Posterior vena cava (tissue), 2 donors: ENCODE results near the gene RAVER1. TPM values are rescaled to one million over a fixed set of nuclear protein-coding genes. Genes with fewer than 3 reads are reported as not detected.
"Not testable (repeated sequence)": the region's sequence is repeated elsewhere in the genome, so short reads cannot be mapped to it uniquely, and the experiment has no call there.

Experiments used
- DNase-seq: peaks from one replicate; pipeline ENCODE4 v3.0.0-alpha.2; 2020; ENCODE audit warnings: low spot score
- intact Hi-C, 2 donors: fragments of 100-400 bp; cut with DNase I; formaldehyde crosslinking; loops; one replicate each; pipeline versions ENCODE4 v1.14.1 to v1.14.2; 2022 to 2023
- long read RNA-seq, 2 donors: library from polyadenylated mRNA; unstranded; transcript quantifications; one replicate each; pipeline ENCODE4 v2.0.0, GENCODE V29; 2020 to 2021
- total RNA-seq, 2 donors: library from RNA; stranded (reverse); fragmentation: NEBNext Ultra II Directional; extraction: Animal tissue kit (Norgen Biotek cat#: 25700); gene quantifications; one replicate each; pipeline ENCODE4 v1.2.1, GENCODE V29; 2021
- donor health status: DM: yes; HTN: yes; CAD: no.
- donor health status: DM: yes; HTN: yes; CAD: no.

Gene RAVER1, protein sequence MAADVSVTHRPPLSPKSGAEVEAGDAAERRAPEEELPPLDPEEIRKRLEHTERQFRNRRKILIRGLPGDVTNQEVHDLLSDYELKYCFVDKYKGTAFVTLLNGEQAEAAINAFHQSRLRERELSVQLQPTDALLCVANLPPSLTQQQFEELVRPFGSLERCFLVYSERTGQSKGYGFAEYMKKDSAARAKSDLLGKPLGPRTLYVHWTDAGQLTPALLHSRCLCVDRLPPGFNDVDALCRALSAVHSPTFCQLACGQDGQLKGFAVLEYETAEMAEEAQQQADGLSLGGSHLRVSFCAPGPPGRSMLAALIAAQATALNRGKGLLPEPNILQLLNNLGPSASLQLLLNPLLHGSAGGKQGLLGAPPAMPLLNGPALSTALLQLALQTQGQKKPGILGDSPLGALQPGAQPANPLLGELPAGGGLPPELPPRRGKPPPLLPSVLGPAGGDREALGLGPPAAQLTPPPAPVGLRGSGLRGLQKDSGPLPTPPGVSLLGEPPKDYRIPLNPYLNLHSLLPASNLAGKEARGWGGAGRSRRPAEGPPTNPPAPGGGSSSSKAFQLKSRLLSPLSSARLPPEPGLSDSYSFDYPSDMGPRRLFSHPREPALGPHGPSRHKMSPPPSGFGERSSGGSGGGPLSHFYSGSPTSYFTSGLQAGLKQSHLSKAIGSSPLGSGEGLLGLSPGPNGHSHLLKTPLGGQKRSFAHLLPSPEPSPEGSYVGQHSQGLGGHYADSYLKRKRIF
- total RNA-seq, result 10 to 100 TPM; 17.5 to 19.0 TPM
- long read RNA-seq, donor 1, partial matches to known transcripts, result 2 of 6 reads
- long read RNA-seq, donor 1, other reads (novel, unspliced or antisense), result 2 of 6 reads
- long read RNA-seq, donor 2, partial matches to known transcripts, result 0 of 1 reads
- long read RNA-seq, donor 2, other reads (novel, unspliced or antisense), result 1 of 1 reads

DNA sequence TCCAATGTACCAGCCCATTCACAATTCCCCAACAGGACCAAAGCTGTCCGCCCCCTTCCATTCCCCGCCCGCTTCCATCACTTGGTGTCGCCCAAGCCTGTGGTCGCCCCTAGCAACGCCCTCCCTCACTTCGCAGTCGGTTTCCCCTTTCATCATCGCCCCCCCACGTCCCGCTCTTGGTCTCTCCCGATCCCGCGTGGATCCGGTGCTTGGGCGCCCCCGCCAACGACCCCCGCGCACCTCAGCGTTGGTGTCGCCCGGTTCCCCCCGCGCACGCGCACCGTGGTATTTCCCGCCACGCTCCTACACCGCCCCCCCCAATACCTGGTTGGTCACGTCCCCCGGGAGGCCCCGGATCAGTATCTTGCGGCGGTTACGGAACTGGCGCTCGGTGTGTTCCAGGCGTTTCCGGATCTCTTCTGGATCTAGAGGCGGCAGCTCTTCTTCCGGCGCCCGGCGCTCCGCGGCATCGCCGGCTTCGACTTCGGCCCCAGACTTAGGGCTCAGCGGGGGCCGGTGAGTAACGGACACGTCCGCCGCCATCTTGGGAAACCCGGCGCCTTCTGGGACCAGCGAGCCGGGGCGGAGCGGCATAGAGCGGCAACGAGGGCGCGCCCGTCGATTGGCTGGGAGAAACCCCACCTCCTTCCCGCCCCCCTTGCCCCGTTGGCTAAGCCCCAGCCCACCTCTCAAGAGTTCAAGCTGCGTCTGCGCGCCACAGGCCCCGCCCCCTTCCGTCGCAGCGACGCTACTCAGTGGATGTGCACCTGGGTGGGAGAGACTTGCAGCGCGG, at the start of gene RAVER1:
Gene RAVER1 (minus strand): TSS at position 565 of the 793 bp plus-strand sequence. CDS start 22 bp downstream, at position 543.
- DNase-seq, result peak; percentile 99
- intact Hi-C loops, result no loop called here

DNA sequence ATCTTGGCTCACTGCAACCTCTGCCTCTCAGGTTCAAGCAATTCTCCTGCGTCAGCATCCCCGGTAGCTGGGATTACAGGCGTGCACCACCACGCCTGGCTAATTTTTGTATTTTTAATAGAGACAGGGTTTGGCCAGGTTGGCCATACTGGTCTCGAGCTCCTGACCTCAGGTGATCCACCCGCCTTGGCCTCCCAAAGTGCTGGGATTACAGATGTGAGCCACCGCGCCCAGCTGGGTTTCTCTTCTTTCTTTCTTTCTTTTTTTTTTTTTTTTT, 49.8 kb upstream of the RAVER1 start:
- DNase-seq, result not testable (repeated sequence)
- intact Hi-C loops, result loop anchor here in 1 of 2 donors (5.0 kb wide), 1 partner anchor 46 kb away; the partner anchor contains the start of gene ICAM3

DNA sequence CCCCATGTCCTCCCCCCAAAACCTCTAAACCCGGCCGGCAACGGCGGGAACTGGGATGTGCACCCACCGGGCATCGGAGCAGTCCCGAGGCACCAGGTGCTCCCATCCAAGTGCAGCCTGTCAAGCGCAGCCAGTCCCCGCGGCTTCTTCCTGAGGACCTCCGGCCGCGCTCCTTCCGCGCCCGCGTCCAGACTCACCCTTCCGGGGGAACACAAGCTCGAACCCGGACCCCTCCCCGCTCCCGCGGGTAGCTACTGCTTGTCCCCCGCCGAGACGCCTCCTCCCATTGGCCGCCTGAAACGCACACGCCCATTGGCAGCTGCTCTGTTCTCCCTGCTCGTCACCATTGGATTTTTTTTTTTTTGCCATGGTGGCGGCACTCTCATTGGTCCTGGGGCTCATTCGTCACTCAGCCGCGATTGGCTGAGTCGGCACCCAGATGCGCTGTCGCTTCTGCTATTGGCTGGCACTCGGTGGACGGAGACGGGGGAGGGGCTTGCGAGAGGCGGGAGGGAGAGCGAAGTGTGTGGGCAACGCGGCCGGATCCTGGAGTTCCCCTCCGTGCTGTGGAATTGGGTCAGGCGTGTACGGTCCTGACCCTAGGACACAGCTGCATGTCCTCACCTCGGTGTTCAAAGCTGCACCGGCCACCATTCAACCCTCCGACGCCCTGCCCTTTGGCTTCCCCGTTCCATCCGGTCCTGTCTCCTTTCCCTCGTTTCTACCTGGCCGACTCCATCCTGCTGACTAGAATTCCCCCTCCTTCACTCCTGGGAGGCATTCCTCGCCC, 47.2 kb upstream of the RAVER1 start, which contains the start of gene TYK2:
Gene TYK2 (minus strand): TSS at position 260 of the 790 bp plus-strand sequence. CDS start 2,166 bp downstream, outside the sequence.
- intact Hi-C loops, result loop anchor here in 1 of 2 donors (5.0 kb wide), 1 partner anchor 43 kb away; the partner anchor contains the start of gene ICAM3
- peak; percentile 98 for DNase-seq

DNA sequence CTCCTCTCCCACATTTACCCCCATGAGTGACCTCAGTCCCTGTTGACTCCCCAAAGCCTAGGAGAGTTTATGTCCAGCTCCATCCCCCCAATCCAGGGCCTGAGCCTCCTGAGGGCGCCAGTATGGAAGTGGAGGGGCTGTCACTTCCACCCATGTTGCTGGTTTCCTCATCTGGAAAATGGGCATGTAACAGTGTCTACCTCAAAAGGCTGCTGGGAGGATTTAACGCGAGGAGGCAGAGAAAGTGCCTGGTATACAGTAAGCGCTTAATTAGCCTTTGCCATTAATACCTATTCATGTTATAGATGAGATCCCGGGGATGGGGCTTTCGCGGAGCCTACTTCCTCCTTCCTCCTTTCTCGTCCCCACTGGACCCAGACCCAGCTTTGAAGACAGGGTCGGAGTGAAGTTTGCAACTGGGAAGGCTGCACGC, 46.6 kb upstream of the RAVER1 start:
- intact Hi-C loops, result loop anchor here in 1 of 2 donors (5.0 kb wide), 1 partner anchor 43 kb away; the partner anchor contains the start of gene ICAM3
- DNase-seq, result no peak

DNA sequence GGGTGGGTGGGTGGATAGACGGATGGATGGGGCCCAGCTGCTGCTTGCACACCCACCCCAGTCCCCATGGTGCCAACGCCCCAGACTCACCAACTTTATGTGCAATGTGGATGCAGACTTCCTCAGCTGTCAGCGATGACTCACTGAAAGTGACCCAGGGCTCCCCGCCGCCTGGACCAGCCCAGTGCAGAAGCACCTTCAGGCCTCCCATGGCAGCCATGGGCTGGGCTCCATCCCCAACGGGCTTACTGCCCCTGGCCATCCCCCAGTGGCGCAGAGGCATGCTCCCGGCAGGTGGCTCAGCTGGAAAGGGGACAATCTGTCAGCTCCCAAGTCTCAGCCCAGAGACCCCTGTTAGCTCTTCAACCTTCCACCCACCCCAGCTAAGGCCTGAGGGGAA, 44.8 kb upstream of the RAVER1 start:
- no peak for DNase-seq
- intact Hi-C loops, result no loop called here

DNA sequence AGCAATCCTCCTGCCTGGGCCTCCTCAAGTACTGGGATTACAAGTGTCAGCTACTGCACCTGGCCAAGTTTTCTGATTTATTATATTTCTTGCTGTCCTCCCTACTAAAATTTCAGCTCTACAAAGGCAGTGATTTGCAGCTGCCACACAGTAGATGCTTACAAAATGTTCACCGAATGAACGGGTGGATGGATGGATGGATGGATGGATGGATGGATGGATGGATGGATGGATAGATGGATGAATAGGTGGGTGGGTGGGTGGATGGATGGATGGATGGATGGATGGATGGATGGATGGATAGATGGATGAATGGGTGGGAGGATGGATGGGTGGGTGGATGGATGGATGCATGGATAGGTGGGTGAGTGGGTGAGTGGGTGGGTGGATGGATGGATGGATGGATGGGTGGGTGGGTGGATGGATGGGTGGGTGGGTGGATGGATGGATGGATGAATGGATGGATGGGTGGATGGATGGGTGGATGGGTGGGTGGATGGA, 43.9 kb upstream of the RAVER1 start:
- DNase-seq, intact Hi-C loops: not testable (repeated sequence)

DNA sequence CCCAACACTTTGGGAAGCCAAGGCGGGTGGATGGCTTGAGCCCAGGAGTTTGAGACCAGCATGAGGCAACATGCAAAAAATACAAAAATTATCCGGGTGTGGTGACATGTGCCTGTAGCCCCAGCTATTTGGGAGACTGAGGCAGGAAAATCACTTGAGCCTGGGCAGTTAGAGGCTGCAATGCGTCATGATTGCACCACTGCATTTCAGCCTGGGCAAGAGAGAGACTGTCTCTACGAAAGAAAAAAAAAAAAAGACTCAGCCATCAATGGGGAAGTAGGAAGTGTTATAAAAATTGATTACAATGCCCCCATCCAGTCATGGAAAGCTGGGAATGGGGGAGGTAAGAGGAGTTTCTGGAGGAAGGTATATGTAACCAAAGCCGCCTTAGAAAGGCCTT, 41.6 kb upstream of the RAVER1 start:
- intact Hi-C loops, result no loop called here
- DNase-seq, result no peak

DNA sequence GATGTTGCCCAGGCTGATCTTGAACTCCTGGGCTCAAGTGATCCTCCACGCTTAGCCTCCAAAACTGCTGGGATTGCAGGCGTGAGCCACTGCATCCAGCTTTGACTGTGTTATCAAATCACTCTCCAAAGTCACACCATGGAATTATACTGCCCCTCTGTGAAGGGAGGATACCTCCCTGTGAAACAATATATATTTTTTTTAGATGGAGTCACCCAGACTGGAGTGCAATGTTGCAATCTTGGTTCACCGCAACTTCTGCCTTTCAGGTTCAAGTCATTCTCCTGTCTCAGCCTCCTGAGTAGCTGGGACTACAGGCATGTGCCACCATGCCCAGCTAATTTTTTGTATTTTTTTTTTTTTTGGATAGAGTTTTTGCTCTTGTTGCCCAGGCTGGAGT, 39.4 kb upstream of the RAVER1 start:
- intact Hi-C loops, result no loop called here
- DNase-seq, result no peak

DNA sequence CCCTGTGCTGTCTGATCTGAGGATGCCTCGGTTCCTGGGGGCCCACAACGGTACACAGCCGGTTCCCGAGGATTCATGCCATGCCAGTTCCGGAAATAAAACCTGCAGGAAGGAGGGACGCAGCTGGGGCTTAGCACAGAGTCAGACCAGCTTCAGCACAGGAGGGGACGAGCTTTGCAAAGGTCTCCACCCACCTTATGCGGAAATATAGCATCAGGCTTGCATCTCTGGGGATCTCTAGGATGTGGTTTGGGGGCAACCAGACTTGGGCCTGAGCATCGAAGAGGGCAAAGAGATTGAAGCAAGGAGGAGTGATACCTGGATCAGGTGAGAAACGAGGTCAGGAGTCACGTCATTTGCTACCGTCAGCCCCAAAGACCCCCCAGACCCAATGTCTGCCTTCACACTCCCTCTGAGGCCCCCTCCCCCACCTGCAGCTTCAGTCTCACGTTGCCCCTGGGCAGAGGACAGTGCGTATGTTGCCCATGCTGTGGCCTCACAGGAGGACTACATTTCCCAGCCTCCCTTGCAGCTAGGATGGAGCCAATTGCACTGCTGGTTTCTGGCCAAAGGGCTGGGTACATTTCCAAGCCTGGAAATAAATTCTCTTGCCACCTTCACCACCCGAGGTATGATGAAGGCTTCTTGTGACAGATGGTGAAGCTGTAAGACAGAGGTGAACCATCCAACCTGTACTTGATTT, 34.9 kb upstream of the RAVER1 start:
- no peak for DNase-seq
- intact Hi-C loops, result no loop called here

DNA sequence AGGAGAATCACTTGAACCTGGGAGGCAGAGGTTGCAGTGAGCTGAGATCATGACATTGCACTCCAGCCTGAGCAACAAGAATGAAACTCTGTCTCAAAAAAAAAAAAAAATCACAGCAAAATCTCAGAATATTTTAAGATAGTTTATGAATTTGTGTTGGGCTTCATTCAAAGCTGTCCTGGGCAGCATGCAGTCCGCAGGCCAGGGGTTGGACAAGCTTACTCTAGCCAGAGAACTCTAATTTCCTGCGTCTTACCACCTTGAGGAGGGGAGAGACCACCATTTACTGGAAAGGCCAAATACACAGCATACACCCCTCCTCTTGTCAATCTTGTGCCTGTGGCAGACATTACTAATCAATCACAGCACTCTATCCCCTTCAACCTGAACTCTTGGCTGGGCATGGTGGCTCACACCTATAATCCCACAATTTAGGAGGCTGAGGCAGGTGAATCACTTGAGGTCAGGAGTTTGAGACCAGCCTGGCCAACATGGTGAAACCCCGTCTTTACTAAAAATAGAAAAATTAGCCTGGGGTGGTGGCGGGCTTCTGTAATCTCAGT, 33.7 kb upstream of the RAVER1 start:
- intact Hi-C loops, DNase-seq: not testable (repeated sequence)

DNA sequence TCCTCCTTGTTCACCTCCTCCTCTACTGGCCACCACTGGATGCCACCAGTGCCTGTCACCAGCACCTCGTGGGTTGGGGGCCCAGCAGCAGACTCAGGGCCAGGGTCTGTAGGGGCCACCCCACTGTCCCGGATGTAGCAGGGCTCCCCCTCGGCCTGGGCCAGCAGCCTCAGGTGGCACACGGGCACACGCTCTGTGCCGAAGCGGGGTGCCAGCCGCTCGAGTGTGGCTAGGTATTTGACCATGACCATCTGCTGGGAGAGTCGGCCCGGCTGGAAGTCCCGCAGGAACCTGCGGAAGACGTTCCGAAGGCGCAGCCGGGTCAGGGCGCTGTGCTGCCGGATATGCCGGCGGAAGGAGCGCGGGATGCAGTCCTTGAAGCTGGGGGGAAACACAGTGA, 32.2 kb upstream of the RAVER1 start:
- no peak for DNase-seq
- intact Hi-C loops, result no loop called here

DNA sequence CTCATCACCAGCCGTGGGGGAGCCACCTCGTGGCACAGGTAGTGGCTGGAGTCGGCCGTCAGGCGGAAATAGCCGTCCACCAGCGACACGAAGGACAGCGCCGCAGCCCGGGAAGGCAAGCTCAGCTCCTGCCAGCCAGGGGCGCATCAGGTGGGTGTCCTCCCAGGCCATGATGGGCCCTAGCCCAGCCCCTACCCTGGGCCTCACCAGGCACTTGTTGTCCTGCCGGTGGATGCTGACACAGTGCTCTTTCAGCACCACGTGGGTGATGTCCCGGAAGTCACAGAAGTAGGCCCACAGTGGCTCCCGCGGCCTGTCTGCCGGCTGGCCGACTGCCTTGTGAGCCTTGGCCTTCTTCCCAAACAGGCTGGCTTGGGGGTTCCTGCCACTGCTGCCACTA, 31.3 kb upstream of the RAVER1 start:
- DNase-seq, result no peak
- intact Hi-C loops, result no loop called here

DNA sequence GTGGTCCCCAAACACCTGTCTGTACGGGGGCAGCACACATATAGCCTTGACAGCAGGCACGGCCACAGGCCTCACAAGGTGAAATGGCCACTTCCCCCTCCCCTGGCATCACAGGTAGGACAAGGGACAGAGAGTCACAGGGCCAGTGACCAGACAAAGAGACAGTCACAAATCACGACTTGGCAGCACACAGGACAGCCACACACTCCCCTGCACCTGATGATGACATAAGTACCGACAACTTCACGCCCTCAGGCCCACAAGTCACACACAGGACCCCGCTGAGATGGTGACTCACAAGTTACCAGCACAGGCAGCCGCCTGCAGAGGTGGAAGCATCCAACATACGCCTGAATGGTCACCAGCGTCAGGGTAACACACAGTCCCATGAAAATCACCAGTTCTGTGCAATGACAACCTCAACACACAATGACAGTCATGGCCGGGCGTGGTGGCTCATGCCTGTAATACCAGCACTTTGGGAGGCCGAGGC, 30.5 kb upstream of the RAVER1 start:
- no peak for DNase-seq
- intact Hi-C loops, result no loop called here

DNA sequence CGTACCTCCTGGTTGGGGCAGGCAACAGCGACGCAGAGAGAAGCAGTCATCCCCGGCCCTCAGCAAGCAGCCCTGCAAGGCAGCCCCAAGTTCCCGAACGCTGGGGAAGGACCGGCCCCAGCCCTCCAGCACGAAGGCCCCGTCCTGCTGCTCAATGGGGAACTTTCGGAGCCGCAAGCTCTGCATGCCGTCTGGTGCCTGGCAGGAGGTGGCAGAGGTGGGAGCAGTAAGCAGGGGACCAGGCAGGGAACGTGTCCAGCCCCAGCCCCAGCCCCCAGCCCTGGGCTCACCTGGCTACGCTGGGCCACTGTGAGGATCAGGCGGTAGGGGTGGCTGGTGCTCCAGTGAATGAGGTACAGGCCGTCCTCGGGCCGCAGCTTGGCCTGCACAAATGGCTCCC, 28.9 kb upstream of the RAVER1 start:
- DNase-seq, result no peak
- intact Hi-C loops, result no loop called here

DNA sequence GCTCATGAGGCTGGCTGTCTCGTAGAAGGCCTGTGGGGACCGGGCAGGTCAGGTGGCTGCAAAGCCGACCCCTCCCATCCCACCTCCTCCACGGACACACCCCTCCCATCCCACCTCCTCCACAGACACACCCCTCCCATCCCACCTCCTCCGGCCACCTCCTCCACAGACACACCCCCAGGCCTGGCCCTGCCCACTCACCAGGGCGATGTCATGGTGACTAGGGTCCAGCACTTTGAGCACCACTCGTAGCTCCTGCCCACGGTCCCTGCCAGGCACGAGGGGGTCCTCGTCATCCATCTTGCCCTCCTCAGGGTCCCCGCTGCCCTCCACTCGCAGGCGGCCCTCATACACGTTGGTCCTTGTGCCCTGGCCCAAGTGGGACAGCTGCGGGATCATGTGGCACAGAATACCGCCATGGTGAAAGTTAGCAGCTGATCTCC, 28.3 kb upstream of the RAVER1 start:
- intact Hi-C loops, result no loop called here
- no peak for DNase-seq

DNA sequence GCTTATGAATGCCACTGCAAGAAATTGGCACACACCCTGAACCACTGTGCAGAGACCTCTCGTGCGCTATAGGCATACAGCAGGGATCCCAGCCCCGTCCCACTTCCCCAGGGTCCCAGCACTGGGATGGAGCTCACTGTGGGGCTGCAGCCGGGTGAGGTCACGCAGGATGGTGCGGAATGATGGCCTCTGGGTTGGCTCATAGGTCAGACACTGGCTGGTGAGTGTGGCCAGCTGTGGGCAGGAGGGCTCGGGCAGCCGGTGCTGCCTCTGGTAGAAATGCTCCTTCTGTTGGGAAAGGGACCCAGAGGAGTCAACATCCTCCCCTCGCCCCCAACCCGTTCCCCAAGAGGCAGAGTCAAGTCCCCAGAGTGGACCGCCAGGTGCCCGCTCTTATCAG, 23.1 kb upstream of the RAVER1 start:
- no peak for DNase-seq
- intact Hi-C loops, result no loop called here

DNA sequence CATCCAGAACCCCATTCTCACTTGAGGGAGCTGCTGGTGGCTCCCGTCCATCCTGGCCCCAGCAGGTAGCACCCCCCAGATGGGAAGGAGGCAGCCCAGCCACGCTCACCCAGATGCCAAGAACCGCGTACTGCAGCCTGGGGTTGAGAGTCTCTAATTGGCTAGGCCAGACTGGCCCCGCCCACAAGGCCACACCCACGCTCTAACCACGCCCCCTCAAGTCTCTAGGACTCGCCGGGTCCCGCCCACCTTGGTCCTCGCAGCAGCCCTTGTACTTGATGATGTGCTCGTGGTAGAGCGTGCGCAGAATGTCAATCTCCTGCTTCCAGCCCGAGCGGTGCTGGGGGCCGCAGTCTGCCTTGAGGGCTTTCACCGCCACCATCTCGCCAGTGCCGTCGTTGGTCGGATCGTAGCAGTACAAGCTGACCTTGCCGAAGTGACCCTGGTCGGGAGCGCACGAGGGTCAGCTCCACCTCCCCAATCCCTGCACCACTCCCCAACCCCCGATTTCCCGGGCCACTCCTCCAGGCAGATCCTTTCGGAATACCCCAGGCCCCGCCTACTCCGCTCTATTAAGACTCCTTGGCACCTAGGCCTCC, 20.6 kb upstream of the RAVER1 start:
- intact Hi-C loops, result no loop called here
- DNase-seq, result peak; percentile 90
